GM13977 (cell line): ENCODE data around the gene PLOD2.

Experiments
- DNase-seq: peaks from one replicate; pipeline ENCODE4 v3.0.0; 2012; ENCODE audit warnings: low spot score
- CTCF ChIP-seq: IDR thresholded peaks from 2 replicates; pipeline ENCODE4 v1.5.1; 2012; ENCODE audit warnings: mild to moderate bottlenecking, control low read depth; ENCODE audit not compliant: insufficient read depth; ENCODE audit errors: extremely low read depth, missing control alignments
- in situ Hi-C: fragments of 300-500 bp; cut with MboI; formaldehyde crosslinking; loops from one replicate; pipeline ENCODE4 v1.12.0; 2022; ENCODE audit warnings: low sequenced_read_pairs, low pct_unique_long_range_greater_than_20kb, mixed read lengths, inconsistent platforms; ENCODE audit not compliant: unreplicated experiment

The PLOD2 gene

GRCh38 chr3:146129750-146130149, 31.2 kb downstream of the PLOD2 start:
- no peak for TF ChIP-seq CTCF
- no peak for DNase-seq
- in situ Hi-C loops = no loop called here

- no peak for TF ChIP-seq CTCF
- DNase-seq = no peak
- in situ Hi-C loops = no loop called here
Observed at GRCh38 chr3:146128939-146129338, 32.0 kb downstream of the PLOD2 start.

GRCh38 chr3:146128179-146128578, 32.8 kb downstream of the PLOD2 start:
- TF ChIP-seq CTCF = no peak
- in situ Hi-C loops = no loop called here

GRCh38 chr3:146125951-146126350, 35.0 kb downstream of the PLOD2 start:
- TF ChIP-seq CTCF = no peak
- DNase-seq = no peak
- in situ Hi-C loops = no loop called here

More at GRCh38 chr3:146128179-146128578, 32.8 kb downstream of the PLOD2 start:
- no peak for DNase-seq

GRCh38 chr3:146124126-146124801, 36.7 kb downstream of the PLOD2 start:
- in situ Hi-C loops = no loop called here

GRCh38 chr3:146117406-146118285, 43.3 kb downstream of the PLOD2 start:
- DNase-seq = no peak
- in situ Hi-C loops = no loop called here
- TF ChIP-seq CTCF = no peak

More at GRCh38 chr3:146124126-146124801, 36.7 kb downstream of the PLOD2 start:
- no peak for TF ChIP-seq CTCF
- DNase-seq = no peak
